ENCODE results near the gene DMP1. TPM values are rescaled to one million over a fixed set of nuclear protein-coding genes. Genes with fewer than 3 reads are reported as not detected.
"Not testable (repeated sequence)": the region's sequence is repeated elsewhere in the genome, so short reads cannot be mapped to it uniquely, and the experiment has no call there.

DMP1 gene
- total RNA-seq, 1 donor from 2014 or later = not detected

DNA sequence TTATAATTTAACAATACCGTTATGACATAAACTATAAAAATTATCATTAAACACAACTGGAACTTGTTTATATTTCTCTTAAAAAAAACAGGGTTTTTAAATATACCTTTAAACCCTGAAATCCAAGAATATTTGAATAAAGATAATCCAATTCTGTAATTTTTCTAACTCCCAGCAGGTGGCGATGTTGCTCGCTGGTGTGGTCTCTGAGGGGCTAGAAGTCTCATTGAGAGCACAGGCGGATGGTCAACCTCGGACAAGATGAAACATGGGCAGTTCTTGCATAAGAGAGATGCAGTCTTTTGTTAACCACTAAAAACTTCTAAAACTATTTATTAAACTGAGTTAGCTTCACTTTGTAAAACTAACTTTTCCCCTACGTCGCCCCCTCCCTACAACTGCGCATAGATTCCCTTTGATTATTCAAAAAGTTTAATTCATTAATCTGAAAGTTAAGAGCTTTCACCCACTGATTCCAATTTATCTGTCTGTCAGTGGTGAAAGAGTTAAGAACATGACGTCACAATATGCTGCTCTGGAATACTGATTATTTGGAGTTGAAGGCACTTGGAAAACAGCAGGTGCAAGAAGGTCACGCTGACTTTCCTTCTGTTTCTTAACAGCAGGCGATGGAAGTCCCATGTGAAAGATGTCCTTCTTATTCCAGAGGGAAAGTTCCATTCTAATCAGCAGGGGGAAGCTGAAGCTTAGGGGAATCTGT is 29.5 kb downstream of the DMP1 start:
- Histone ChIP-seq H3K27ac (no peak overlapping the region), H3K27me3 (no peaks in the 10 kb centered on the region), H3K36me3 (no peaks in the 10 kb centered on the region), H3K9me3 (no peaks in the 10 kb centered on the region), H3K4me3 (no peak overlapping the region), H3K4me1 (no peaks in the 10 kb centered on the region)
- DNase-seq (ENCODE audit: low spot score in 2 of 2) = no peak
- peak; percentile 58 to 82 (median 81) for TF ChIP-seq CTCF (IDR thresholded peaks at IDR 0.05)
- intact Hi-C loops (cut with DNase I) = loop anchor here (1.0 to 10.0 kb wide), 4 partner anchors 135 to 535 kb away; partner anchors contain the start of gene SPP1

- no peak for DNase-seq (ENCODE audit: low spot score in 2 of 2)
- Histone ChIP-seq H3K4me1 (no peaks in the 10 kb centered on the region), H3K27ac (no peak overlapping the region), H3K36me3 (no peaks in the 10 kb centered on the region), H3K27me3 (no peaks in the 10 kb centered on the region), H3K4me3 (no peak overlapping the region), H3K9me3 (no peaks in the 10 kb centered on the region)
- TF ChIP-seq CTCF (IDR thresholded peaks at IDR 0.05) = no peak
- intact Hi-C loops (cut with DNase I) = no loop called here
These were observed 30.2 kb downstream of the DMP1 start for GRCh38 chr4:87680271-87680670.

DNA sequence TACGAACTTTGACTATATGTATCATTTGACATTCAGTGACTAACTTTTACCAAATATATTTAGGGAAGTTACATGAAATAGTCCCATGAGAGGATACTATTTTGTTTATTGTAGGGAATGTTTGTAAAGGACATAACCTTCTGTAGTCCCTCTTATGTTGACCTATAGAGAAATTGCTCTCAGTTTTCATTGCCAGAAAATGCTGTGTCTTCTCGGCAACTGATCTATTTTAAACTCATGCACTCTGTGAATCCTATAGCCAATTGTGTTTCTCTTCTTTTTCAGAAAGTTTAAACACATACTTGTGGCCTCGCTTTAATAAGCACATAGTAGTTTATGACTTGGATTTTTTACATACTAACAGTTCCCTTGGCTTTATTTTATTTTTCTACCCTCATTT is 38.2 kb downstream of the DMP1 start:
- H3K27ac ChIP-seq = no peak overlapping the region
- no peak overlapping the region for H3K4me3 ChIP-seq
- intact Hi-C loops (cut with DNase I) = no loop called here
- no peak for TF ChIP-seq CTCF (IDR thresholded peaks at IDR 0.05)
- H3K9me3 ChIP-seq = peaks cover 0 to 17% of the 10 kb centered on the region in 2 donors
- H3K36me3 ChIP-seq = no peaks in the 10 kb centered on the region
- H3K27me3 ChIP-seq = no peaks in the 10 kb centered on the region
- no peaks in the 10 kb centered on the region for H3K4me1 ChIP-seq
- no peak for DNase-seq (ENCODE audit: low spot score in 2 of 2)

- intact Hi-C loops (cut with DNase I) = not testable (repeated sequence)
These were observed 40.9 kb downstream of the DMP1 start for GRCh38 chr4:87690947-87691346.

DNA sequence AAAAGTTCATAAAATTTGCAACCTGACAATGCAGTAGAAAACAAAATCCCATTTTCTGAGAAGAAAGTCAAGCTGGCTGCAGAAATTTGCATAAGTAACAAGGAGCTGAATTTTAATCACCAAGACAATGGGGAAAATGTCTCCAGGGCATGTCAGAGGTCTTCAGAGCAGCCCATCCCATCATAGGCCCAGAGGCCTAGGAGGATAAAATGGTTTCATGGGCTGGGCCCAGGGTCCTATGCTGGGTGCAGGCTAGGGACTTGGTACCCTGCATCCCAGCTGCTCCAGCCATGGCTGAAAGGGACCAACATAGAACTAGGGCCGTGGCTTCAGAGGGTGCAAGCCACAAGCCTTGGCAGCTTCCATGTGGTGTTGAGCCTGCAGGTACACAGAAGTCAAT is 42.0 kb downstream of the DMP1 start:
- peaks cover 0 to 17% of the 10 kb centered on the region in 2 donors for H3K9me3 ChIP-seq
- H3K27me3 ChIP-seq; H3K4me3 ChIP-seq; H3K27ac ChIP-seq; intact Hi-C loops (cut with DNase I); DNase-seq (ENCODE audit: low spot score in 2 of 2); H3K36me3 ChIP-seq; H3K4me1 ChIP-seq: not testable (repeated sequence)

More at GRCh38 chr4:87690947-87691346, 40.9 kb downstream of the DMP1 start:
- H3K4me3 ChIP-seq; H3K27ac ChIP-seq; DNase-seq (ENCODE audit: low spot score in 2 of 2); H3K36me3 ChIP-seq; H3K4me1 ChIP-seq; H3K27me3 ChIP-seq: not testable (repeated sequence)
- peaks cover 0 to 17% of the 10 kb centered on the region in 2 donors for H3K9me3 ChIP-seq

GRCh38 chr4:87697272-87697671 is 47.2 kb downstream of the DMP1 start:
- Histone ChIP-seq H3K27ac (no peak overlapping the region), H3K4me1 (no peaks in the 10 kb centered on the region), H3K4me3 (no peak overlapping the region), H3K36me3 (no peaks in the 10 kb centered on the region), H3K27me3 (no peaks in the 10 kb centered on the region), H3K9me3 (peaks cover 0 to 5% of the 10 kb centered on the region in 2 donors)
- intact Hi-C loops (cut with DNase I) = no loop called here
- TF ChIP-seq CTCF (IDR thresholded peaks at IDR 0.05) = no peak
- DNase-seq (ENCODE audit: low spot score in 2 of 2) = no peak

Measured in ascending aorta (tissue), 2 donors.